Activated CD8-positive, alpha-beta memory T cell treated with anti-CD3 and anti-CD28 coated beads, Interleukin-2, amount 50 U/mL, for 1 hour (primary cell): ENCODE results near the gene FUT9.
"Not testable (repeated sequence)": the region's sequence is repeated elsewhere in the genome, so short reads cannot be mapped to it uniquely, and the experiment has no call there.

Experiments
- DNase-seq: peaks from one replicate; pipeline ENCODE4 v3.0.0-alpha.2; 2020; ENCODE audit errors: extremely low read depth

FUT9 gene

GRCh38 chr6:96184798-96185197, 169.0 kb downstream of the FUT9 start:
- DNase-seq, result no peak

DNA sequence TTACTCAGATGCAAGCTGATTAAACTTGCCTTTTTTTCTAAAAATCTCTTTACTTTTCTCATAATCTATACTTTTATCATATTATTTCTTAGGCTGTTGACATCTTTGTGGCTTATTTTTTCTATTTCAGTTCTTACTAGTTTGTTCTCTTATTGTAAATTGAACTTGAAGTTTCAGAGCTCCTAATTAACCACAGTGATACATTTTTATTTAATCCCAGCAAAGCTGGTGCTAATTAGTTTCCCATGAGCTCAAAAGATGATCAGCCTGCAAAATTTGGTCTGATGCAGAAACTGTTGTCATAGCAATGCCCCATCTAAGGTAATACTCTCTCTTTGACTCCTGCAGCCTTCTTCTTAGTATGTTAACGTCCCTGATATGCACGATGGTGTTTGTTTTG, 170.3 kb downstream of the FUT9 start:
- DNase-seq, result no peak

DNA sequence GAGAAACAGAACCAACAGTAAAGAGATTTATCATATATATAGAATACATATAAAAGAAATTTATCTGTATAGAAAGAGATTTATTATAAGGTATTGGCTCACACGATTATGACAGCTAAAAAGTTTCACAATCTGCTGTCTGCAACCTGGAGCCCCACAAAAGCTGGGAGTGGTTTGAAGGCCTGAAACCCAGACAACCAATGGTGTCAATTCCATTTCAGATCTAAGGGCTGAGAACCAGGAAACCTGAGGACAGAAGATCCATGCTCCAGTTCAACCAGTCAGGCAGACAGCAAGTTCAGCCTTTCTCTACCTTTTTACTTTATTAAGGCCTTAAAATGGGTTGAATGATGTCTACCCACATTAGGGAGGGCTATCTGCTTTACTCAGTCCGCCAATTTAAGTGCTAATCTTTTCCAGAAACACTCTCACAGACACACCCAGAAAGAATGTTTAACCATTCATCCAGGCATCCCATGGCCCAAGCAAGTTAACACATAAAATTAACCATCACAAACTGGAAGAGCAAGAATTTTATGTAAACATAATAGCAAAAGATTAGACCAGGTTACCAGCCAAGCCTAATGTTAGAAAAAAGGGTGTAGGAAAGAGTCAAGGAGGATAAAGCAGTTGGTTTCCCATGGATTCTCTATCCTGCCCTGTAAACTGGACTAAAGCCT, 170.9 kb downstream of the FUT9 start:
- DNase-seq, result no peak

DNA sequence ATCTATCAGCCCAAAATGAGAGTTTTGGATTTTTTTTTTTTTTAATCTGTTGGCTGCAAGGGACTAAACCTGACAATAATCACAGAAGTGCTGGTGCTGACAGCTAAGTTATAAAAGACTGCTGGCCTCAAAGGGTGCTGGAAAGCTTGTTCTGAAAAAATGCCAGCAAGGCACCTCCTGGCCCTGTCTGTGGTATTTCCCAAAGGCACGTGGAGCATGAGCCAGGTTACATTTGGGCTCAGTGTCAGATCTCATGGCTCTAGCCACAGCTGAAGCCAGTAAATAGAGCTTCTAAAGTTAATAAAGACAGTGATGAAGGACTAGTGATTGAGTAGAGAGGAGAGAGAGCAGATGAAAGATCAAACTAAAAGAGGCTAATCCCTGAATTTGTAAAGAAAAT, 178.9 kb downstream of the FUT9 start:
- no peak for DNase-seq

DNA sequence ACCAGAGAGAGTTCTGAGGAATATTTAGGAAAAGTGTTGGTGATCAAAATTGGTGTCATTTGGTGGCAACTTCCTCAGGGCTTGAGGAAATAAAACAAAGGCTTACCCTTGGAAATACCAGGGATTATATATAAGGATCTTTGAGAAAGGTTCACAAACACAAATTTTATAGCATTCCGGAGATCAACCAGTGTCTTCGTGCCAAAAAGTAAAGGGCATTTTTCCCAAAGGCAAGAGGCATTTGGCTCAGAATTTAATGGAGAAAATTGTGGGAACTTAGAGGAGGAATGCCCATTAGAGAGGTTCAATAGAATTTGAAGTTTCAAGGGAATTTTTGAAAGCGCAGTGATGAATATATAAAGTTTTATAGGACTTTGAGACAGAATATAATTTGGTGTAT, 179.5 kb downstream of the FUT9 start:
- no peak for DNase-seq

GRCh38 chr6:96196633-96197032, 180.9 kb downstream of the FUT9 start:
- DNase-seq, result no peak

- no peak for DNase-seq
Observed at GRCh38 chr6:96197241-96197640, 181.5 kb downstream of the FUT9 start.

DNA sequence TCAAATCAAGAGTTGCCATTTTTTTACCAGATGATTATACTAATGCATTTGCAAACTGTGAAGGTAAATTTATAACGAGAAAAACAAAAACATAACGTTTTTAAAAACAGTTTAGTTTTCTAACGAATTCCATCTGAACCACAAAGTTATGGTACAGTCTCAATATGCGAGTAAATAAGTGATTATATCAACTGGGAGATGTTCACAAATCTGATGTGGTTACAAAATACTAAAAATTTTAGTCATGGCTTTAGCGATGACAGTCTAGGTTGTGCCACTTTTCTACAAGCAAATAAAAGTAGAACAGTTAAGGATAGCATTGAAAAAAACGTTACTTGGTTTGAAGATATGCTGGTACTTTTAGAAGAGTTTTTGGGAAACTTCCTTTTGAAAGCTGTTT, 186.8 kb downstream of the FUT9 start:
- no peak for DNase-seq

- no peak for DNase-seq
Observed at GRCh38 chr6:96211341-96211740, 195.6 kb downstream of the FUT9 start.

DNA sequence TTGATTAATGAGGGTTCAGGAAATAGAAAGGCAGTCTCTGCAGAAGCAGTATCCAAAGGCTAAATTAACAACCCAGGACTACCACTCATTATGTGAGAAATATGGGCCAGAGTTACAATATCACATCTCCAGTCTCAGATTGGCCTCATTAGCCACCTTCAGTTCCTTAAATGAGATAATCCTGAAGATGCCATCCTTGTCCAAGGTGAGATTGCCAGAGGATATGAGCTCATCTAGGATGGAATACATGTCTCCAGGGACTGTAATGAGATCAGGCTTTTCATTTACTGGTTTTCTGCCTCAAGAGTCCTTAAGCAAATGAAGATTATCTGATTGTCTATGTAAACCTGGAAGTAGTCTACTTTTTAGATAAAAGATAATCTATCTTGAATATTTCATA, 196.3 kb downstream of the FUT9 start:
- no peak for DNase-seq

- DNase-seq, result no peak
Observed at GRCh38 chr6:96213784-96214183, 198.0 kb downstream of the FUT9 start.

- DNase-seq, result no peak
Observed at GRCh38 chr6:96223695-96224094, 207.9 kb downstream of the FUT9 start.

- no peak for DNase-seq
Observed at GRCh38 chr6:96227135-96227534, 211.4 kb downstream of the FUT9 start.

GRCh38 chr6:96234444-96234843, 218.7 kb downstream of the FUT9 start:
- DNase-seq, result no peak

DNA sequence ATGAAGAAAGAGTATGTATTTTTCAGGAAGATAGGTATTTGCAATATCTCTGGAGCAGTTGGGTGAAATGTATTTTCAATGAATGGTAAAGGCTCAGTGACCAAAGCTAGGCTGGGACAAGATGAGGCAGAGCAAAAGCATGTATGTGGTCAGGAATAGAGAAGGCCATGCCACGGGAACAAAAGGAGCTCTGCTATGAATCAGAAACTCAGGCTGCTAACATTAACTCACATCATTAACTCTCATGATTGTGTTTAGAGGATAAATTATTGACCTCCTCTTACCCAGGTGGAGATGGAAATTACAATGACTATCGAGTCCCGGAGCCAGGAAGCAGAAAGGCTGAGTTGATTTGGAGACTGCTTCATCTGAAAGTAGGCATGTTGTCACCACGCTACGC, 220.2 kb downstream of the FUT9 start:
- DNase-seq, result no peak

GRCh38 chr6:96236471-96236870, 220.7 kb downstream of the FUT9 start:
- DNase-seq, result no peak

- no peak for DNase-seq
Observed at GRCh38 chr6:96237638-96238347, 222.0 kb downstream of the FUT9 start.

DNA sequence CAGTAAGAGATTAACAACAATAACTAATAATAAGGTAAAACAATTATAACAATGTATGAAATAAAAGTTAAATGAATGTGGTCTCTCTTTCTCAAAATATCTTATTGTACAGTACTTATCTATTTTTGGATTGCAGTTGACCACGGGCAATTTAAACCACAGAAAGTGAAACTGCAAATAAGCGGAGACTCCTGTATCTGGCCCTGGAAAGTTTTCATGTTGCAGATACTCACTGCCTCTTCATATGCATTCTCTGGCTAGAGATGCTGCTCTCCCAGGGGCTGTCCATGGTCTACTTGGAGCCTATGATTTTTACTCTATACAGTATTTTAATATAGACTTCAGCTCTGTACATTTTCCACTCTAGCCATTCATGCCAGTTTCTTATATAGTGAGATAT, 230.8 kb downstream of the FUT9 start:
- DNase-seq, result no peak

DNA sequence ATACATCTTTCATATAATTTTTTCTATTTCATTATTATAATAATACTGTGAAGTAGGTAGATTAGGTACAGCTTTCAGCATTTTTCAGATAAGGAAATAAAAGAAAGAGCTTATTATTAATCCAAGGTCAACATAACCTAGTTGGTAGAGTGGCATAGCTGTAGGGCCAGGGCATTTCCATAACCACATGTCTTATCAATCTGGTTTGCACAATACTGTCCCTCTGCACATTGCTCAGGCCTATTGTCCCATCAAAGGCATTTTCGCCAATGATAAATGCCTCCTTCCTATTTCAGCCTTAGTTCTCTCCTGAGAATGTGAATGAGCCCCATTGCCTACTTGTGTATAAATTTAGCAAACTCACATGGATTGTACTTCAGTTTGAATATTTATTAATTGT, 234.0 kb downstream of the FUT9 start:
- no peak for DNase-seq

DNA sequence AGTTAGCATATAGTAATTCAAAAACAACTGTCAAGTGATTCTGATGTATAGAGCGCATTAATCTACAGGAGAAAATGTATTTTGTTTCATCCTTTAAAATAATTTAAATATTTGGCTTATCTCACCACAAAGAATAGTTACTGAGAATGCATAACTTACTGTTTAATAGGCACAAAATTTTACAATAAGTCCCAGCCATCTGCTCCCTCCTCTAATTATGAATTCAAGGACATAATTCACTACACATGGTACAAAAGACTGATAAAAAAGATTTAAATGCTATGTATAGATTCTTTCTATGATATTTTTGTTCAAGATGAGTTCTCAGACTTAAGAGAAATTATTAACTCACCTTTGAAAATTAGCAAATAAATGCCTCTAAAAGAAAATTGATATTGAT, 242.0 kb downstream of the FUT9 start:
- no peak for DNase-seq

GRCh38 chr6:96260787-96261430, 245.1 kb downstream of the FUT9 start:
- DNase-seq, result not testable (repeated sequence)
